Panc1 (cell line): ENCODE data around the gene STK10. TPM values are rescaled to one million over a fixed set of nuclear protein-coding genes. Genes with fewer than 3 reads are reported as not detected.

ENCODE experiments used
- ATAC-seq: fragments of 200-7000 bp; cut with Tn5 transposase; 2 replicates; pipeline ENCODE4 v1.9.1; 2020; ENCODE audit warnings: mild to moderate bottlenecking, moderate library complexity
- BruUV-seq: library from RNA; stranded (reverse); fragments of 400-500 nt; replicated peaks from 2 replicates; lab custom pipeline; 2021; lab: Mats Ljungman, UMichigan
- CTCF ChIA-PET: fragments of 300-600 bp; sonication (Branson Sonifier 250); formaldehyde crosslinking; loops from one replicate; lab custom pipeline; 2022; ENCODE audit warnings: antibody characterized with exemption; lab: Charles Lee
- POLR2A ChIA-PET: fragments of 300-600 bp; sonication (Branson Sonifier 250); formaldehyde crosslinking; loops from one replicate; lab custom pipeline; 2022; ENCODE audit warnings: antibody characterized with exemption; lab: Charles Lee
- DNase-seq: peaks from one replicate; pipeline ENCODE4 v3.0.0-alpha.2; 2010; ENCODE audit warnings: low read depth, low spot score
- H3K27ac ChIP-seq: 2 replicates; pipeline ENCODE4 v1.5.1; 2011; ENCODE audit warnings: mild to moderate bottlenecking, low read length, inconsistent platforms
- H3K27me3 ChIP-seq: fragments of 200-500 bp; sonication (Bioruptor generic); 2 replicates; pipeline ENCODE4 v1.6.0; 2014; ENCODE audit warnings: low read length, inconsistent platforms; ENCODE audit not compliant: control insufficient read depth, insufficient read depth
- H3K36me3 ChIP-seq: fragments of 200-500 bp; sonication (Bioruptor generic); 2 replicates; pipeline ENCODE4 v1.5.1; 2014; ENCODE audit warnings: inconsistent platforms, mild to moderate bottlenecking, low read length, moderate library complexity; ENCODE audit not compliant: control insufficient read depth, insufficient read depth
- H3K4me1 ChIP-seq: 2 replicates; pipeline ENCODE4 v1.5.1; 2011; ENCODE audit warnings: inconsistent platforms, mild to moderate bottlenecking, low read length, moderate library complexity; ENCODE audit not compliant: control insufficient read depth, insufficient read depth
- H3K4me3 ChIP-seq, 2 experiments: 2 replicates each; pipeline ENCODE4 v1.5.1; 2011 to 2012; ENCODE audit warnings: low read depth in 2 of 2, low read length in 2 of 2, mild to moderate bottlenecking in 2 of 2, inconsistent platforms in 1 of 2, moderate library complexity in 1 of 2
- H3K9me3 ChIP-seq: fragments of 200-500 bp; sonication (Bioruptor generic); 2 replicates; pipeline ENCODE4 v1.5.1; 2014; ENCODE audit warnings: low read depth, mild to moderate bottlenecking, inconsistent platforms, low read length, moderate library complexity; ENCODE audit not compliant: control insufficient read depth, insufficient read depth
- CTCF ChIP-seq: fragments of 450-650 bp; IDR thresholded peaks from 2 replicates; pipeline ENCODE4 v1.5.1; 2017; ENCODE audit warnings: mild to moderate bottlenecking
- POLR2AphosphoS5 ChIP-seq: IDR thresholded peaks from 2 replicates; pipeline ENCODE4 v1.6.1; 2012; ENCODE audit warnings: mild to moderate bottlenecking, low read depth, low read length, moderate library complexity
- SIN3A ChIP-seq: IDR thresholded peaks from 2 replicates; pipeline ENCODE4 v1.6.1; 2012; ENCODE audit warnings: low read depth, mild to moderate bottlenecking, low read length, moderate library complexity, borderline replicate concordance; ENCODE audit not compliant: insufficient read depth
- TCF7L2 ChIP-seq: IDR thresholded peaks from 2 replicates; pipeline ENCODE4 v1.6.1; 2011; ENCODE audit warnings: mild to moderate bottlenecking, low read depth, low read length, inconsistent platforms
- in situ Hi-C: cut with HindIII; loops from 2 replicates; pipeline ENCODE4 v1.10.0; 2016; ENCODE audit warnings: low sequenced_read_pairs, low pct_unique_long_range_greater_than_20kb
- intact Hi-C: fragments of 100-400 bp; cut with micrococcal nuclease; formaldehyde crosslinking; loops from one replicate; pipeline ENCODE4 v1.10.0; 2022; ENCODE audit not compliant: unreplicated experiment
- total RNA-seq: library from RNA; stranded (reverse); gene quantifications from one replicate; pipeline ENCODE4 v1.2.1, GENCODE V29; 2021; ENCODE audit not compliant: unreplicated experiment
- TF ChIP-seq, protein P1 (sequence below), 2 experiments: IDR thresholded peaks; 2 replicates each; pipeline ENCODE4 v1.6.1; 2011 to 2012; ENCODE audit warnings: low read depth in 2 of 2, control low read depth in 1 of 2, low read length in 1 of 2, mild to moderate bottlenecking in 1 of 2, moderate library complexity in 1 of 2; ENCODE audit not compliant: insufficient read depth in 1 of 2

STK10 gene
- total RNA-seq, 1 experiment from 2014 or later = 34.9 TPM

DNA sequence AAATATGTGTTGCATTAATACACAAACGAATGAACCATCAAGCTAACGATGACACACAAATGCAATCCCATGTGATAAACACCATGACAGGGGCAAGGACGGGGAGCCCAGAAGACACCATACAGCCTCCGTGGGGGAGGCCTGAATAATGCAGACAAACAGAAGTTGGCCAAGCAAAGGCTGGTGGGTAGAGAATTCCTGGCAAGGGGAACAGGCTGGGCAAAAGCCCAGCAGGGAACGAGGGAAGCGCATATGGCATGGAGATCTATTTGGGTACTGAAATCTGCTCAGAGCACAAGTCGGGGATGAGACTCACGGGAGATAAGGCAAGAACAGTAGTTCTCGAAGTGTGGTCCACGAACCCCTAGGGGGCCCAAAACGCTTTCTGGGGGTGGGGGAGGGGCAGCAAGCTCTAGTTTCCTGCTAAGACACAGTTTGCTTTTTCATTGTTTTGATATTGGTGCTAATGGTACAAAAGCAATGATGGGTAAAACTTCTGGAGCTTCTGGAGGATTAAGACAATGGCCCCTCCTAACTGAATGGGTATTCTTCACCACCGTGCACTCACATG, 138.7 kb downstream of the STK10 start:
- H3K4me3 ChIP-seq = no peak overlapping the region
- BruUV-seq = no TSS peak
- no peaks in the 10 kb centered on the region for H3K27me3 ChIP-seq
- CTCF ChIA-PET = no interaction called here
- H3K27ac ChIP-seq = no peak overlapping the region
- H3K36me3 ChIP-seq = no peaks in the 10 kb centered on the region
- no peak for ATAC-seq
- POLR2A ChIA-PET = no interaction called here
- no peaks in the 10 kb centered on the region for H3K4me1 ChIP-seq
- no peak for DNase-seq
- TF ChIP-seq, protein P1, sequence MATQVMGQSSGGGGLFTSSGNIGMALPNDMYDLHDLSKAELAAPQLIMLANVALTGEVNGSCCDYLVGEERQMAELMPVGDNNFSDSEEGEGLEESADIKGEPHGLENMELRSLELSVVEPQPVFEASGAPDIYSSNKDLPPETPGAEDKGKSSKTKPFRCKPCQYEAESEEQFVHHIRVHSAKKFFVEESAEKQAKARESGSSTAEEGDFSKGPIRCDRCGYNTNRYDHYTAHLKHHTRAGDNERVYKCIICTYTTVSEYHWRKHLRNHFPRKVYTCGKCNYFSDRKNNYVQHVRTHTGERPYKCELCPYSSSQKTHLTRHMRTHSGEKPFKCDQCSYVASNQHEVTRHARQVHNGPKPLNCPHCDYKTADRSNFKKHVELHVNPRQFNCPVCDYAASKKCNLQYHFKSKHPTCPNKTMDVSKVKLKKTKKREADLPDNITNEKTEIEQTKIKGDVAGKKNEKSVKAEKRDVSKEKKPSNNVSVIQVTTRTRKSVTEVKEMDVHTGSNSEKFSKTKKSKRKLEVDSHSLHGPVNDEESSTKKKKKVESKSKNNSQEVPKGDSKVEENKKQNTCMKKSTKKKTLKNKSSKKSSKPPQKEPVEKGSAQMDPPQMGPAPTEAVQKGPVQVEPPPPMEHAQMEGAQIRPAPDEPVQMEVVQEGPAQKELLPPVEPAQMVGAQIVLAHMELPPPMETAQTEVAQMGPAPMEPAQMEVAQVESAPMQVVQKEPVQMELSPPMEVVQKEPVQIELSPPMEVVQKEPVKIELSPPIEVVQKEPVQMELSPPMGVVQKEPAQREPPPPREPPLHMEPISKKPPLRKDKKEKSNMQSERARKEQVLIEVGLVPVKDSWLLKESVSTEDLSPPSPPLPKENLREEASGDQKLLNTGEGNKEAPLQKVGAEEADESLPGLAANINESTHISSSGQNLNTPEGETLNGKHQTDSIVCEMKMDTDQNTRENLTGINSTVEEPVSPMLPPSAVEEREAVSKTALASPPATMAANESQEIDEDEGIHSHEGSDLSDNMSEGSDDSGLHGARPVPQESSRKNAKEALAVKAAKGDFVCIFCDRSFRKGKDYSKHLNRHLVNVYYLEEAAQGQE (IDR thresholded peaks at IDR 0.05; ENCODE audit: insufficient read depth in 1 of 2, low read depth in 2 of 2, low read length in 1 of 2) = no peak
- TF ChIP-seq TCF7L2 (no peak), SIN3A (no peak), POLR2AphosphoS5 (no peak), CTCF (no peak)
- no peaks in the 10 kb centered on the region for H3K9me3 ChIP-seq
- in situ Hi-C loops = no loop called here
- intact Hi-C loops = no loop called here

GRCh38 chr5:172048539-172049101, 139.4 kb downstream of the STK10 start:
- no peaks in the 10 kb centered on the region for H3K36me3 ChIP-seq
- H3K9me3 ChIP-seq = no peaks in the 10 kb centered on the region
- ChIA-PET POLR2A (no interaction called here), CTCF (no interaction called here)
- H3K4me3 ChIP-seq = no peak overlapping the region
- ATAC-seq = no peak
- intact Hi-C loops = no loop called here
- in situ Hi-C loops = no loop called here
- H3K27ac ChIP-seq = no peak overlapping the region
- TF ChIP-seq CTCF (no peak), SIN3A (no peak), TCF7L2 (no peak), POLR2AphosphoS5 (no peak)
- TF ChIP-seq, protein P1 (IDR thresholded peaks at IDR 0.05; ENCODE audit: insufficient read depth in 1 of 2, low read depth in 2 of 2, low read length in 1 of 2) = no peak
- no peaks in the 10 kb centered on the region for H3K4me1 ChIP-seq
- DNase-seq = no peak
- H3K27me3 ChIP-seq = no peaks in the 10 kb centered on the region
- BruUV-seq = no TSS peak
